Kidney (tissue), 14 donors: ENCODE data around the gene DNAJC18. TPM values are rescaled to one million over a fixed set of nuclear protein-coding genes. Genes with fewer than 3 reads are reported as not detected.
A peak's percentile ranks its signal among the peaks of the same experiment; 100 is the strongest.

Experiments used
- DNase-seq, 5 donors: peaks; one replicate each; pipeline ENCODE4 v3.0.0-alpha.2; 2013 to 2020
- FAIRE-seq: peaks from 2 replicates; lab custom pipeline; 2012; peaks lifted over from hg19 to GRCh38; lab: Jason Lieb, UNC
- H3K27ac ChIP-seq, 2 donors: one replicate each; pipeline ENCODE4 v1.7.0; 2013; ENCODE audit warnings: low read depth in 2 of 2, low read length in 2 of 2, inconsistent platforms in 1 of 2
- H3K27me3 ChIP-seq: one replicate; pipeline ENCODE4 v1.7.1; 2013; ENCODE audit warnings: low read length, inconsistent platforms; ENCODE audit not compliant: control insufficient read depth, insufficient read depth
- H3K36me3 ChIP-seq, 3 donors: one replicate each; pipeline versions ENCODE4 v1.7.0 to v1.7.1; 2013; ENCODE audit warnings: low read length in 3 of 3, control low read depth in 1 of 3, inconsistent platforms in 1 of 3; ENCODE audit not compliant: insufficient read depth in 3 of 3, control insufficient read depth in 2 of 3
- H3K4me1 ChIP-seq, 3 donors: one replicate each; pipeline versions ENCODE4 v1.7.0 to v1.7.1; 2013; ENCODE audit warnings: low read length in 3 of 3, inconsistent platforms in 1 of 3, low read depth in 1 of 3; ENCODE audit not compliant: control insufficient read depth in 2 of 3, insufficient read depth in 2 of 3
- H3K4me3 ChIP-seq, 3 donors: one replicate each; pipeline versions ENCODE4 v1.7.0 to v1.8.1; 2013; ENCODE audit warnings: low read length in 3 of 3, control low read depth in 1 of 3, inconsistent platforms in 1 of 3
- H3K9ac ChIP-seq, 3 donors: one replicate each; pipeline versions ENCODE4 v1.7.0 to v1.7.1; 2013; ENCODE audit warnings: low read length in 3 of 3, control low read depth in 1 of 3, inconsistent platforms in 1 of 3
- H3K9me3 ChIP-seq, 3 donors: one replicate each; pipeline versions ENCODE4 v1.7.0 to v1.7.1; 2013; ENCODE audit warnings: low read length in 3 of 3, control low read depth in 1 of 3, inconsistent platforms in 1 of 3; ENCODE audit not compliant: control insufficient read depth in 2 of 3, insufficient read depth in 1 of 3
- CTCF ChIP-seq: IDR thresholded peaks from 3 replicates; pipeline ENCODE4 v1.5.1; 2012; ENCODE audit warnings: mild to moderate bottlenecking, moderate library complexity, borderline replicate concordance; ENCODE audit not compliant: insufficient read depth; ENCODE audit errors: extremely low read depth
- intact Hi-C: fragments of 100-400 bp; cut with DNase I; formaldehyde crosslinking; loops from one replicate; pipeline ENCODE4 v1.11.1; 2022
- polyA plus RNA-seq: library from polyadenylated mRNA; stranded (reverse); fragments of 350-450 nt; fragmentation: Illumina TruSeq; extraction: RNeasy Lipid Tissue Mini Kit (QIAGEN cat#74804); gene quantifications from one replicate; pipeline ENCODE4 v1.2.3, GENCODE V29; 2014; ENCODE audit warnings: low read depth, low replicate concordance; ENCODE audit not compliant: insufficient read depth
- total RNA-seq: library from RNA; stranded (reverse); fragmentation: NEBNext Ultra II Directional; extraction: Animal tissue kit (Norgen Biotek cat#: 25700); gene quantifications from one replicate; pipeline ENCODE4 v1.2.1, GENCODE V29; 2021
- donor health status: control.
- donor health status: control.
- donor health status: control.
- donor health status: control.
- donor health status: control.
- donor health status: DM: yes; HTN: yes; CAD: no.
- donor health status: Normal renal cell carcinoma (clear cell type).

Gene DNAJC18
- total and polyA plus RNA-seq, 2 donors from 2014 or later = 3.9 to 13.7 TPM

DNA sequence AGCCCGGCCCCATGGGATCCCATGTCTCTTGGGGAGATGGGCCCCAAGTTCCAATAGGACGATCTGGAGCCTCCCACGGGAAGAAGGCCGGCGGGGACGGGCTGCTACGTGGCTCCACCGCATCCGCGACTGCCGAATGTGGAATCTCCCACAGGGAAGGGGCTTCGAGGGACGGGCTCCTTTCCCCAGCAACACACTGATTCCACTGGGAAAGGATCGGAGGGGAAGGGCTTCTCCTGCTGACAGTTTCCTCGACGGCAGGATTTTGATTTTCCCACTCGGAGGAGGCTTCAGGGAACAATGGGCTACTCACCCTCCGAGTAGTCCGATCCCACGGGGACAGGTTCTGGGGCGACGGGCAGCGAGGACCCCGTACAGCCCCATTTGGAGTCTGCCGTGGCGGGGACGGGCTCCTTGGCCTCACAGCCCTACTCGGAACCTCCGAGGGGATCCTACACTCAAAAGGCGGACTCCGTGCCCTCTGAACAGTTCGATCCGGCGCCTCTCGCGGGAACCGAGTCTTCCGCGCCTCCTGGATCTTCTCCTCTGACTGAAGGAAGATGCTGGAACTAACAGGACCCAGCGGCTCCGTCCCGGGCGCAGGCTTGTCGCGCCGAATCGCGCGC lies 45.7 kb downstream of the DNAJC18 start:
- TF ChIP-seq CTCF = no peak
- H3K4me1 ChIP-seq = peaks cover 0 to 14% (median 3%) of the 10 kb centered on the region in 3 donors

DNA sequence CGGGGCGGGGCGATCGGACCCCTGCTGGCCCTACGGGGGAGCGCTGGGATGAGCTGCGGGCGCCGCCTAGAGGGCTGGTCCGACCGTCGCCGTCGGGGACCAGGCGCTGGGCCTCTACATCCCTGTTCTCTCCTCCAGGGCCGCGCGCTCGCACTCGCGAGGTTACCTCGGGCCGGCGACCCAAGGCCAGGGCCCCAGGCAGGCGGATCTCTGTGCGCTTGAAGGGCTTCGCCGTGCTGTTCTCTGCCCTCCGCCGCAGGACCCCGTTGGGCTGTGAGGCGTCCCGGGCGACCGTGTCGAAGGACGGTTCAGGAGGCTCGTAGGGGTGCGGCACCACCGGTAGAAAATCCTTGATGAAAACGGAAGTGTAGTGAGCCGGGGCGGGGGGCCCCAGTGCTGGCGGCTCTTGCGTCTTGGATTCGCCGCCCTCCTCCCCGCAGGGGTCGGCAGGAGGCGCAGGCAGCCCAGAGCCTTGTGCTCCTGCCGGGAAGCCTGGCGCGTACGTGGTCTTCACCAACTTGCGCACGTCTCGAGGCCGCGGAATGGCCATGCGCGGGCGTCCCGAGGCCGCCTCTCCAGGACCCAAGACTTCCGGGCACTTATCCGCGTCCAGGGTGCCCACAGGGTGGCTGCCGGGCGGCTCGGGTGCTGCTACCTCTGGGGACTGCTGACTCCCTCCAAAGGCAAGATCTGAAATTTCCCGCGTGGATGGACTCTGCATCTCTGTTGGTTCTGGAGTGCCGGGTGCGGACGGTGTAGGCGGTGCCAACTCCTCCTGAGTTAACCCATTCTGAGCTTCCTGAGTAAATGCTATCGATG lies 46.4 kb downstream of the DNAJC18 start:
- DNase-seq = peak; percentile 73 to 88 (median 82)
- no peak overlapping the region for H3K27ac ChIP-seq
- no peak for FAIRE-seq

More for the DNA sequence above, 45.7 kb downstream of the DNAJC18 start:
- intact Hi-C loops = no loop called here
- H3K27me3 ChIP-seq = peaks cover 8% of the 10 kb centered on the region
- no peak for FAIRE-seq
- H3K36me3 ChIP-seq = no peaks in the 10 kb centered on the region
- H3K9me3 ChIP-seq = no peaks in the 10 kb centered on the region
- H3K4me3 ChIP-seq = peak overlapping the region in 2 of 3 donors; percentile 42 to 59
- no peak overlapping the region for H3K27ac ChIP-seq
- H3K9ac ChIP-seq = peak overlapping the region in 1 of 3 donors; percentile 65
- no peak for DNase-seq

GRCh38 chr5:139392324-139392677 lies 47.0 kb downstream of the DNAJC18 start:
- H3K27me3 ChIP-seq = peaks cover 8% of the 10 kb centered on the region
- no peak overlapping the region for H3K4me3 ChIP-seq
- intact Hi-C loops = no loop called here
- no peaks in the 10 kb centered on the region for H3K9me3 ChIP-seq
- no peak for TF ChIP-seq CTCF
- DNase-seq (no peak), FAIRE-seq (no peak)
- peaks cover 0 to 18% (median 3%) of the 10 kb centered on the region in 3 donors for H3K4me1 ChIP-seq
- H3K36me3 ChIP-seq = no peaks in the 10 kb centered on the region
- no peak overlapping the region for H3K27ac ChIP-seq
- no peak overlapping the region for H3K9ac ChIP-seq

More for the DNA sequence above, 46.4 kb downstream of the DNAJC18 start:
- peak; percentile 39 for TF ChIP-seq CTCF
- H3K36me3 ChIP-seq = no peaks in the 10 kb centered on the region
- H3K9ac ChIP-seq = peak overlapping the region in 1 of 3 donors; percentile 65
- peaks cover 8% of the 10 kb centered on the region for H3K27me3 ChIP-seq
- intact Hi-C loops = no loop called here
- H3K9me3 ChIP-seq = no peaks in the 10 kb centered on the region
- peak overlapping the region in 2 of 3 donors; percentile 42 to 59 for H3K4me3 ChIP-seq
- peaks cover 0 to 16% (median 3%) of the 10 kb centered on the region in 3 donors for H3K4me1 ChIP-seq
